IMR-90 (cell line): ENCODE measurements around the gene TBX1. TPM values are rescaled to one million over a fixed set of nuclear protein-coding genes. Genes with fewer than 3 reads are reported as not detected.

ENCODE experiments used
- ATAC-seq: fragments of 200-7000 bp; cut with Tn5 transposase; 2 replicates; pipeline ENCODE4 v1.9.1; 2020; ENCODE audit warnings: low read depth, mild to moderate bottlenecking, moderate library complexity
- BruUV-seq: library from RNA; stranded (reverse); fragments of 400-500 nt; replicated peaks from 2 replicates; lab custom pipeline; 2021; lab: Mats Ljungman, UMichigan
- CTCF ChIA-PET: fragments of 300-600 bp; formaldehyde crosslinking; extraction: SDS; loops from one replicate; lab custom pipeline; 2021; ENCODE audit warnings: antibody characterized with exemption; lab: Yijun Ruan, JAX
- POLR2A ChIA-PET: fragments of 300-600 bp; sonication (Branson Sonifier 250); formaldehyde crosslinking; loops from one replicate; lab custom pipeline; 2022; ENCODE audit warnings: antibody characterized with exemption; ENCODE audit not compliant: unreplicated experiment; lab: Charles Lee
- DNase-seq: peaks from one replicate; pipeline ENCODE4 v3.0.0; 2013
- H2AFZ ChIP-seq: replicated peaks from 2 replicates; pipeline ENCODE3; 2013; ENCODE audit warnings: low read length, mild to moderate bottlenecking; ENCODE audit not compliant: poor library complexity
- H2AK5ac ChIP-seq: 2 replicates; pipeline ENCODE4 v1.6.1; 2013; ENCODE audit warnings: low read depth, low read length, inconsistent platforms
- H2AK9ac ChIP-seq: replicated peaks from 2 replicates; pipeline ENCODE3; 2013; ENCODE audit warnings: mild to moderate bottlenecking, low read depth, low read length, moderate library complexity; ENCODE audit not compliant: poor library complexity
- H2BK120ac ChIP-seq: 2 replicates; pipeline ENCODE4 v1.6.1; 2013; ENCODE audit warnings: low read depth, low read length, inconsistent platforms
- H2BK15ac ChIP-seq: 3 replicates; pipeline ENCODE4 v1.6.1; 2013; ENCODE audit warnings: low read depth, low read length, inconsistent platforms
- H2BK20ac ChIP-seq: 2 replicates; pipeline ENCODE4 v1.6.1; 2013; ENCODE audit warnings: low read depth, mild to moderate bottlenecking, inconsistent platforms, low read length, moderate library complexity
- H2BK5ac ChIP-seq: 2 replicates; pipeline ENCODE4 v1.6.1; 2013; ENCODE audit warnings: mild to moderate bottlenecking, low read depth, low read length, inconsistent platforms; ENCODE audit not compliant: poor library complexity, severe bottlenecking
- H3K14ac ChIP-seq: replicated peaks from 2 replicates; pipeline ENCODE4 v1.6.1; 2013; ENCODE audit warnings: low read depth, low read length, inconsistent platforms
- H3K18ac ChIP-seq: 2 replicates; pipeline ENCODE4 v1.6.1; 2013; ENCODE audit warnings: low read depth, low read length, control low read depth
- H3K23ac ChIP-seq: 2 replicates; pipeline ENCODE4 v1.6.1; 2013; ENCODE audit warnings: low read depth, low read length, inconsistent platforms
- H3K27ac ChIP-seq: 2 replicates; pipeline ENCODE4 v1.5.1; 2013; ENCODE audit warnings: mild to moderate bottlenecking, control low read depth, low read length; ENCODE audit not compliant: insufficient read depth
- H3K27me3 ChIP-seq: 2 replicates; pipeline ENCODE4 v1.6.1; 2013; ENCODE audit warnings: low read length; ENCODE audit not compliant: control insufficient read depth, insufficient read depth
- H3K36me3 ChIP-seq: 2 replicates; pipeline ENCODE4 v1.6.1; 2013; ENCODE audit warnings: low read length, mixed read lengths; ENCODE audit not compliant: control insufficient read depth, insufficient read depth
- H3K4ac ChIP-seq: 2 replicates; pipeline ENCODE4 v1.6.1; 2013; ENCODE audit warnings: low read depth, low read length, inconsistent platforms
- H3K4me1 ChIP-seq: 2 replicates; pipeline ENCODE4 v1.6.1; 2013; ENCODE audit warnings: low read length, mixed read lengths; ENCODE audit not compliant: control insufficient read depth, insufficient read depth
- H3K4me2 ChIP-seq: 2 replicates; pipeline ENCODE4 v1.6.1; 2013; ENCODE audit warnings: low read depth, mild to moderate bottlenecking, control low read depth, low read length, moderate library complexity
- H3K4me3 ChIP-seq: 2 replicates; pipeline ENCODE4 v1.5.1; 2013; ENCODE audit warnings: low read depth, mild to moderate bottlenecking, control low read depth, low read length, moderate library complexity; ENCODE audit not compliant: insufficient read depth
- H3K56ac ChIP-seq: 2 replicates; pipeline ENCODE4 v1.6.1; 2013; ENCODE audit warnings: low read length, inconsistent platforms; ENCODE audit not compliant: insufficient read depth; ENCODE audit errors: extremely low read depth
- H3K79me1 ChIP-seq, 2 experiments: 2 replicates each; pipeline ENCODE4 v1.6.1; 2013; ENCODE audit warnings: low read length in 2 of 2, inconsistent platforms in 1 of 2, low read depth in 1 of 2
- H3K9ac ChIP-seq: 2 replicates; pipeline ENCODE4 v1.6.1; 2013; ENCODE audit warnings: low read depth, low read length, control low read depth
- H3K9me1 ChIP-seq: 2 replicates; pipeline ENCODE4 v1.6.1; 2013; ENCODE audit warnings: low read length, inconsistent platforms; ENCODE audit not compliant: insufficient read depth
- H3K9me3 ChIP-seq: 2 replicates; pipeline ENCODE4 v1.6.1; 2013; ENCODE audit warnings: low read length; ENCODE audit not compliant: control insufficient read depth, insufficient read depth
- H4K20me1 ChIP-seq: 2 replicates; pipeline ENCODE4 v1.6.1; 2013; ENCODE audit warnings: low read length, inconsistent platforms; ENCODE audit not compliant: insufficient read depth
- H4K5ac ChIP-seq: 2 replicates; pipeline ENCODE4 v1.6.1; 2013; ENCODE audit warnings: mild to moderate bottlenecking, low read depth, low read length, control low read depth
- H4K8ac ChIP-seq, 2 experiments: 2 replicates each; pipeline ENCODE4 v1.6.1; 2013; ENCODE audit warnings: low read depth in 2 of 2, low read length in 2 of 2, control low read depth in 1 of 2, inconsistent platforms in 1 of 2
- H4K91ac ChIP-seq: 2 replicates; pipeline ENCODE4 v1.6.1; 2013; ENCODE audit warnings: low read depth, low read length, inconsistent platforms; ENCODE audit not compliant: insufficient read depth
- CEBPB ChIP-seq: IDR thresholded peaks from 2 replicates; pipeline ENCODE4 v1.6.1; 2012; ENCODE audit warnings: low read depth, low read length, improper control_type of control experiment
- CHD1 ChIP-seq: IDR thresholded peaks from 2 replicates; pipeline ENCODE4 v1.6.1; 2012; ENCODE audit warnings: low read depth, low read length, improper control_type of control experiment
- MAZ ChIP-seq: IDR thresholded peaks from 2 replicates; pipeline ENCODE4 v1.6.1; 2012; ENCODE audit warnings: low read depth, mild to moderate bottlenecking, low read length, improper control_type of control experiment, moderate library complexity, borderline replicate concordance
- RAD21 ChIP-seq: IDR thresholded peaks from 2 replicates; pipeline ENCODE4 v1.6.1; 2012; ENCODE audit warnings: low read length, improper control_type of control experiment
- RFX5 ChIP-seq: IDR thresholded peaks from 2 replicates; pipeline ENCODE4 v1.8.0; 2012; ENCODE audit warnings: low read depth, mild to moderate bottlenecking, low read length, moderate library complexity
- whole genome bisulfite sequencing, 2 experiments: methylation state at CpG; one replicate each; pipeline versions ENCODE4 v1.1.5 to v1.1.7; 2013; ENCODE audit warnings: missing lambda C conversion rate in 2 of 2; ENCODE audit not compliant: insufficient read length in 1 of 2; ENCODE audit errors: extremely low coverage in 2 of 2; 5-methylcytosine and 5-hydroxymethylcytosine counted together
- dilution Hi-C: fragments of 300-500 bp; cut with HindIII; formaldehyde crosslinking; loops from one replicate; pipeline ENCODE4 v1.14.3; 2018; ENCODE audit warnings: low sequenced_read_pairs; ENCODE audit not compliant: unreplicated experiment
- in situ Hi-C: fragments of 300-500 bp; cut with MboI; formaldehyde crosslinking; loops from 3 replicates; pipeline ENCODE4 v1.14.3; 2019; ENCODE audit warnings: low sequenced_read_pairs, inconsistent platforms, mixed read lengths
- intact Hi-C: fragments of 100-400 bp; cut with micrococcal nuclease; formaldehyde crosslinking; loops from 2 replicates; pipeline ENCODE4 v1.10.0; 2022
- polyA plus RNA-seq, 3 experiments: library from polyadenylated mRNA; depleted of rRNA; stranded (reverse); fragments of >200 nt; gene quantifications; 2 replicates each; pipeline ENCODE4 v1.2.3, GENCODE V29; 2012; ENCODE audit warnings: low replicate concordance in 1 of 3
- total RNA-seq: library from RNA; depleted of rRNA; stranded (reverse); fragments of >200 nt; gene quantifications from 2 replicates; pipeline ENCODE4 v1.2.3, GENCODE V29; 2012
- TF ChIP-seq, protein P1 (sequence below): fragments of 150-350 bp; IDR thresholded peaks from 2 replicates; pipeline ENCODE4 v1.6.1; 2016; ENCODE audit warnings: low read depth, mild to moderate bottlenecking, low read length, moderate library complexity, borderline replicate concordance

Gene TBX1
- total and polyA plus RNA-seq, 2 of the 4 experiments (the other 2 are of a cell fraction) = 0.03 TPM; not detected in 1

DNA sequence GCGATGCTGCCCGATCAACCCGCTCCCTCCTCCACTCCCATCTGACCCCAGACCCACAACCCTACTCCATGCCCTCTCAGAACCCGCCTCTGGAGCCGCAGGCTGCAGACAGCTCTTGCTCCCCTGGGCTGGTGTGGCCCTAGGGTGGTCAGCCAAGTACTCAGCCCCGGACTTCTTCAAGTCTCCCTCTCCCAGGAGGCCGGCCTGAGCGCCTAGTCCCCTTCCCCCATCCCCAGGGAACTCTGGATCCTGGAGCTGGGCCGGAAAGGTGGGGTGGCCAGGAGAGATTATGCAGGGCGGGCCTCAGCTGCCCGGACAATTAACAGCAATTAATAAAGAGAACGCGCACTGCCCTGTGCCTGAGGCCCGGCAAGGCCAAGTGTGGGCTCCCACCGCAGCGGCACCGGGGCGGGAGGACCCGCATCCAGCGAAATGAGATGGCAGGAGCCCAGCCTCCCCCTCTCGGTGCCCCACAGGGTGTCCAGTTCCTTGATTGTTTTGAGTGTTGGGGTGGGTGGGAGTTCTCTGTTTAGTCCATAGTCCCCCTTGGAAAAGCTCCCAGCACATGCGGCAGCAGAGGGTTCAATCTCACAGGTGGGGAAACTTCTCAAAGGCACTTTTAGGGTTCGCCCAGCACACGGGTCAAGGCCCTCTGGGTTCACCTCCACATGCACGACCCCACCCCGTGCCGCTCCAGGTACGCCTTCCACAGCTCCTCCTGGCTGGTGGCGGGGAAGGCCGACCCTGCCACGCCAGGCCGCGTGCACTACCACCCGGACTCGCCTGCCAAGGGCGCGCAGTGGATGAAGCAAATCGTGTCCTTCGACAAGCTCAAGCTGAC is 3.1 kb downstream of the TBX1 start:
- Histone ChIP-seq H3K36me3 (no peaks in the 10 kb centered on the region), H3K79me1 (no peaks in the 10 kb centered on the region), H3K27me3 (peaks cover 94% of the 10 kb centered on the region), H3K56ac (no peak overlapping the region), H3K9me1 (no peaks in the 10 kb centered on the region), H2AK9ac (no peak overlapping the region), H3K4me2 (no peak overlapping the region), H2BK15ac (no peak overlapping the region), H3K18ac (no peak overlapping the region), H3K23ac (no peak overlapping the region), H4K20me1 (no peaks in the 10 kb centered on the region), H3K4ac (no peak overlapping the region), H4K5ac (no peak overlapping the region), H3K4me1 (peaks cover 4% of the 10 kb centered on the region; the same call in 1 of the 2 replicates), H3K4me3 (no peak overlapping the region), H2BK5ac (no peak overlapping the region), H3K9me3 (peaks cover 4% of the 10 kb centered on the region; the same call in 1 of the 2 replicates), H4K8ac (no peak overlapping the region), H3K14ac (no peak overlapping the region), H3K9ac (no peak overlapping the region), H4K91ac (no peak overlapping the region), H2AK5ac (no peak overlapping the region), H2BK120ac (no peak overlapping the region), H2BK20ac (no peak overlapping the region), H3K27ac (no peak overlapping the region), H2AFZ (no peak overlapping the region)
- 76% methylated on average over 10 of the region's 39 CpGs; no CpG with 5 or more reads in 1 of the 2 experiments for WGBS, 2 experiments
- no TSS peak for BruUV-seq
- in situ Hi-C loops = no loop called here
- DNase-seq (no peak), ATAC-seq (no peak)
- CTCF ChIA-PET = no interaction called here
- TF ChIP-seq RAD21 (no peak), RFX5 (no peak), CHD1 (no peak), CEBPB (no peak), MAZ (no peak)
- TF ChIP-seq, protein P1, sequence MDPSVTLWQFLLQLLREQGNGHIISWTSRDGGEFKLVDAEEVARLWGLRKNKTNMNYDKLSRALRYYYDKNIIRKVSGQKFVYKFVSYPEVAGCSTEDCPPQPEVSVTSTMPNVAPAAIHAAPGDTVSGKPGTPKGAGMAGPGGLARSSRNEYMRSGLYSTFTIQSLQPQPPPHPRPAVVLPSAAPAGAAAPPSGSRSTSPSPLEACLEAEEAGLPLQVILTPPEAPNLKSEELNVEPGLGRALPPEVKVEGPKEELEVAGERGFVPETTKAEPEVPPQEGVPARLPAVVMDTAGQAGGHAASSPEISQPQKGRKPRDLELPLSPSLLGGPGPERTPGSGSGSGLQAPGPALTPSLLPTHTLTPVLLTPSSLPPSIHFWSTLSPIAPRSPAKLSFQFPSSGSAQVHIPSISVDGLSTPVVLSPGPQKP = no peak
- POLR2A ChIA-PET = no interaction called here
- intact Hi-C loops = no loop called here
- dilution Hi-C loops = no loop called here
